GM12874 (cell line): Measurements from ENCODE around the gene ANKS1A.

Experiments
- TF ChIP-seq, protein P1 (sequence below): IDR thresholded peaks from 2 replicates; pipeline ENCODE4 v1.5.1; 2011; ENCODE audit warnings: low read depth, mild to moderate bottlenecking, control low read depth, low read length, moderate library complexity; ENCODE audit not compliant: insufficient read depth

The ANKS1A gene

DNA sequence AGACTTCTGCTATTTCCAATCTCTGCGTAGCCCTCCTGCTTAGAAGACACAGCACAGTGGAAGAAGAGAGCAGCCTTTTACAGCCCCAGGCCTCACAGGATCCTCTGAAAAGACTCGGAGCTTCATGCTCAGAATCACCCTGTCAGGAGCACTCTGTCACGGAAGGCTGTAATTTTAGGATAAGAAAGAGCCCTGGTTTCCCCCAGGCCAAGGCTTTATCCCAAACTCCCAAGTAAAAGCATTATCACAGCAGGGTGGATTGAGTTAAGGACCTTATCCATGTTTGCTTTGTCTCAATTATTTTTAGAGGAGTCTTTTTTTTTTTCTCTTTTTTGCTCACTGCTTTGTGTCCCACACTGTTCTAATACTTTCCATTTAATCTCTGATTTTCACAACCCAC is 39.2 kb downstream of the ANKS1A start:
- TF ChIP-seq, protein P1, sequence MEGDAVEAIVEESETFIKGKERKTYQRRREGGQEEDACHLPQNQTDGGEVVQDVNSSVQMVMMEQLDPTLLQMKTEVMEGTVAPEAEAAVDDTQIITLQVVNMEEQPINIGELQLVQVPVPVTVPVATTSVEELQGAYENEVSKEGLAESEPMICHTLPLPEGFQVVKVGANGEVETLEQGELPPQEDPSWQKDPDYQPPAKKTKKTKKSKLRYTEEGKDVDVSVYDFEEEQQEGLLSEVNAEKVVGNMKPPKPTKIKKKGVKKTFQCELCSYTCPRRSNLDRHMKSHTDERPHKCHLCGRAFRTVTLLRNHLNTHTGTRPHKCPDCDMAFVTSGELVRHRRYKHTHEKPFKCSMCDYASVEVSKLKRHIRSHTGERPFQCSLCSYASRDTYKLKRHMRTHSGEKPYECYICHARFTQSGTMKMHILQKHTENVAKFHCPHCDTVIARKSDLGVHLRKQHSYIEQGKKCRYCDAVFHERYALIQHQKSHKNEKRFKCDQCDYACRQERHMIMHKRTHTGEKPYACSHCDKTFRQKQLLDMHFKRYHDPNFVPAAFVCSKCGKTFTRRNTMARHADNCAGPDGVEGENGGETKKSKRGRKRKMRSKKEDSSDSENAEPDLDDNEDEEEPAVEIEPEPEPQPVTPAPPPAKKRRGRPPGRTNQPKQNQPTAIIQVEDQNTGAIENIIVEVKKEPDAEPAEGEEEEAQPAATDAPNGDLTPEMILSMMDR, result no peak

DNA sequence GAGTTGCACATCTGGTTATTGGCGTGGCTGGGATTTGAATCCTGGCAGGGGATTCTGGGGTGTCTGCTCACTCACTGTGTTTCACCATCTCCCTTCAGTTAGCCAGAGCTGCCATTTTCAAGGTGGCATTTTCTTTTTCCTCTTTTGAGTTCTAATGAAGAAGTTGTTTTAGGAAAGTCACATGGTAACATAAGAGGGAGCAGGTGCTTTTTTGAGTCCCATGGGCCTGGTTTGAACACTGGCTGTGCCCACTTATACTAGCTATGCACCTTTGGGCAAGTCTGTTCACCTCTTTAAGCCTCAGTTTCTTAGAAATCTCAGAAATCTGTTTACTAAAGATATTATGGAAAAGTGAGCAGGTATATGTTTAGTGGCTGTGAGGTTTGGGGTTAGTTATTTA is 39.6 kb downstream of the ANKS1A start:
- TF ChIP-seq, protein P1, result no peak

DNA sequence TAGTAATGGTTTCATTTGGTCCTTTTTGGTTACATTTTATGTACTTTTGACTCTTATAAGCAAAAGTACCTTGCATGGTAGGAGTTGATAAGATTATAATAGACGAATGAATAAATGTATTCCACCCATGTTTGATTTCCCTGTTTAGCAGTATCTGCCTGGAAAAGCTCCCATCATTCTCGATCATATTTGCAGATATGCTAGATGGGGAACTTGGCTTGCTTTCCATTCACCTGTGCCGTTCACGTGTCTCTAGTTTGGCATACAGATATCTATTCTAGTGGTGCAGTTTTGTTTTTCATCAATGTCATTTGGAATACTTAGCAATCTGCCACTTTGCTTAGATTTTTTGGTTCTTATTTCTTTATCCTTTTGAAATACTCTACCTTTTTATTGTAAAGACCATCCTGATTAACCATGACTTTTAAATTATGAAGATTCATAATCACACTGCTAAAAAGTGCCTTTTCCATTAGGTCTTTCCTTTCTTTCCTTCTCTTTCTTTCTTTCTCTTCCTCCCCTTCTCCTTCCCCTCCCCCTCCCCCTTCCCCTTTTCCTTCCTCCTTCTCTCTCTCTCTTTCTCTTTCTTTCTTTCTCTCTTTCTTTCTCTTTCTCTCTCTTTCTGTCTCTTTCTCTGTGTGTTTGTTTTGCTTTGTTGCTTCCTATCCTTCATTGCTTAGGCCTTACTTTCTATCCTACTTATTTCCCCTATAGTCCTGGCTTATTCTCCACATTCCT is 40.4 kb downstream of the ANKS1A start:
- TF ChIP-seq, protein P1, result no peak

DNA sequence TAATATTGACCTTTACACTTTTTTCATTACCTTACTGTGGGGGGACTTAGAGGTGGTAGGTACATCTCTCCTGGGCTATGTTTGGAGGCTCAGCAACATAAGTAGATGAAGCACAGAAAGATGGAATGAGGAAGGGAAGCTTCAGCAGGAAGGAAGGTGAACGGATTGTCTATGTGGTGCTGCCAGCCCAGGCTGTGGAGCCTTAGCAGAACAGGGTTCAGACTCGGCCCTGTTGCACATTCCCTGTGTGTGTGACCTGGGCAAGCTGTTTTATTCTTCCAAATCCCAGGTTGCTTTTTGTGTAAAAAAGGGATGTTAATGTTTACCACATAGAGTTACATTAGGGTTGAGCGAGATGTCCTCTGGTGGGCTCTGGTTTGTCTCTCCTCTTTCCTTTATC is 41.2 kb downstream of the ANKS1A start:
- TF ChIP-seq, protein P1, result no peak

DNA sequence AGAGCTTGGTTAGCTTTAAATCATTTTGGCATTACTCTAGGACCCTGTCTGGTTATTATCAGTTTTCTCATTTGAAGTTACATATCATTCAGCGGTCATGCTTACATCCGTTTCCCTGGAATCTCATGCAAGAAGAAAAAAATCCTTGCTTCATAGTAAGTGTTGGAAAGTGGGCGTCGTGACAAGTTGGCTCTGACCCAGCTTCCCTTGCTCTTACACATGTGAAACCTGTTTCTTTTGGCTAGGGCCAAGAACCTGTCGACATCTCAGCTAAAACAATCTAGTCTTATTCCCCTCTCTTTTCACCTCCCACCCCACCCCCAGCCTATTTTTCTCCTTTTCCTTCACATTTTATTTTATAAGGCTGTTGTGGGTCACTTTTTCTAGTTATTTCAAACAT is 45.5 kb downstream of the ANKS1A start:
- TF ChIP-seq, protein P1, result no peak

DNA sequence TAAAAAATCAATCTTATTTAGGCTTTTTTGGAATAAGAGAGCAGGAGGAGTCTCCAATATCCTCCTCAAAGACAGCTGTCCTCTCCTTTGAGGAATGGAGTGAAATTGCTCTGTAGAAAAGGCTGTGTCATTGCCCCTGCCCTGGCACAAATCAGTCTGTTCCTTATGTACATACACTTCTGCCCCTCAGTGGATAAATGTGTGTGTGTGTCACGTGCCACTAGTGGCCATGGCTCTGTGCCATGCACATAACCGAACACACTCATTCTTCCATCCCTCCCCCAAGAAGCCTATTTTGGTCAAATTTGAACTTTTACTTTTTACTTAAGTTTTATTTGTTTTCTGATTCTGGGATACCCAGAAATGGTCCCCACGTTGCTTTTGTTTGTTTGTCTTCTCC is 49.2 kb downstream of the ANKS1A start:
- TF ChIP-seq, protein P1, result no peak

DNA sequence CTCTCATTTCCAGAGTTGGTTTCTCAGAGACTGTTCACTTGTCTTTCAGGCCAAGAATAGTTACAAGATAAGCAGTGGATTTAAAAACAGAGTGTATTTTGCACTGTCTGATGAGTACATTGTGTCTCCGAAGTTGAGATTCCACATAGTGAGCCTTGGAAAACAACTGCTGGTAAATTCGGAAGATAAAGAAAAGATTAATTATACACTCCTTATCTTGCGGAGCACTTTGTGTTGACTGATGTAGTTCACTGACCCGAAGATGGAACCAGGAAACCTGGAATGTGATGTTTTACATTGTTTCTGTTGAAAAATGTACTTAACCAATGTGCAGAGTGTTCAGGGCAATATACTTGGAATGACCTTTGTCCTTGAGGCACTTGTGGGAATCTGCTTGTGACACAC is 51.0 kb downstream of the ANKS1A start:
- TF ChIP-seq, protein P1, result no peak

DNA sequence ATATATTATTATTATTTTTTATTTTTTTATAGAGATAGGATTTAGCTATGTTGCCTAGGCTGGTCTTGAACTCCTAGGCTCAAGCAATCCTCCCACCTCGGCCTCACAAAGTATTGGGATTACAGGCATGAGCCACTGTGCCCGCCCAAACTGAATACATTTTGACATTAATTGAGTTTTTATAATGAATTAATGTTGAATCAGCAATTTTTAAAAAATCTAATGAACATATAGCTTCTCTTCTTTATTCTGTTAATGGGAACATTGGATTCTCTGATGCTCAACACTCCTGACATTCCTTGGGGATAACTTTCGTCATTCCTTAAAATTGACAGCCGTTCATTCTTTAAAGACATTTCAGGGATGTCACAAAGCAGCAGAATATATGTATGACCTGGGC is 52.4 kb downstream of the ANKS1A start:
- TF ChIP-seq, protein P1, result no peak
